Islet of Langerhans (tissue), 1 donor: ENCODE results near the gene KIFC3.
A peak's percentile ranks its signal among the peaks of the same experiment; 100 is the strongest.
"Not testable (repeated sequence)": the region's sequence is repeated elsewhere in the genome, so short reads cannot be mapped to it uniquely, and the experiment has no call there.

Experiments used
- FAIRE-seq: peaks from one replicate; lab custom pipeline; 2011; peaks lifted over from hg19 to GRCh38; lab: Jason Lieb, UNC

The KIFC3 gene

DNA sequence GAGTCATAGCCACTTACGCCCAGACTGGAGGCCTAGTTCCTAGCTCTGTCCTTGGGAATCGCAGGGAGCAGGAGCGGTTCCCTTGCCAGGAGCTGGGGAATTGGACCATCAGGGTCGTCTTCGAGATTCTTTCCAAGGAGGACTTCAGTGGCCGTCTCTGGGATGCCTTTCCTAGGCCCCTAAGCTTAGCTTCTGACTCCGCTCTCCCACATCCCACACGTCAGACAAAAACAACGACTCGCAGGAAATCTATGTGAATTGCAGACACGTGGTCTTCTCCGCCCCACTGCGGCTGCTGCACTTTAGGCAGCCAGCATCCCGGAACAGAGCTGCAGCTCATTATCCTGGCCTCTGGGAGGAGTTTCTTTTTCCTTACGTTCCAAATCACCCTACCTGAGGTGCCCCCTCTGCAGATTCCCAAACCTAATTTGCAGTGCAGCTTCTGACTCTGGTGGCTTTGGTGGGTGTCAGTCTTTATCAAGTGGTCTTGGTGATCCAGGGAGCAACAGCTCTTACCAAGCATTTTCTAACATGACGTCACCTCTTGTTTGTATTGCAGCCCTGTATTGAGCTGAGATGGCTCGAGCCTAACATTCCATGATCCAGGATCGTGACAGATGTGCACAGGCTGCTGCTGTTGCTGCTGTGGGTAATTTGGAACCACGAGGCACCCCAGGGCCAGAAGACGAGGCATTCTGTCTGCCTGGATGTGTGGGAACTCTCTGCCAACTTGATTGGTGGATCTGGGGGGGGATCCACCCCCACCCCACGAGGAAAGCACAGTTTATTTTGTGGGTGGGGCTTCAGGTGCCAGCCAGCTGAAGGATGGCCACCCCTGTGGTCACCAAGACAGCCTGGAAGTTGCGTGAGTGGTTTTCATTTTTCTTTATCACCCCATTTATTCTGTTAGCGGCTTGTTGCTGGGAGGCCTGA lies 65.6 kb downstream of the KIFC3 start:
- FAIRE-seq, result peak; percentile 5

- FAIRE-seq, result no peak
Measured at GRCh38 chr16:57735755-57736418, 66.4 kb downstream of the KIFC3 start, which contains the start of gene KATNB1. Gene KATNB1 (plus strand): TSS chr16:57735770. CDS start chr16:57737244, 1,474 bp downstream.

DNA sequence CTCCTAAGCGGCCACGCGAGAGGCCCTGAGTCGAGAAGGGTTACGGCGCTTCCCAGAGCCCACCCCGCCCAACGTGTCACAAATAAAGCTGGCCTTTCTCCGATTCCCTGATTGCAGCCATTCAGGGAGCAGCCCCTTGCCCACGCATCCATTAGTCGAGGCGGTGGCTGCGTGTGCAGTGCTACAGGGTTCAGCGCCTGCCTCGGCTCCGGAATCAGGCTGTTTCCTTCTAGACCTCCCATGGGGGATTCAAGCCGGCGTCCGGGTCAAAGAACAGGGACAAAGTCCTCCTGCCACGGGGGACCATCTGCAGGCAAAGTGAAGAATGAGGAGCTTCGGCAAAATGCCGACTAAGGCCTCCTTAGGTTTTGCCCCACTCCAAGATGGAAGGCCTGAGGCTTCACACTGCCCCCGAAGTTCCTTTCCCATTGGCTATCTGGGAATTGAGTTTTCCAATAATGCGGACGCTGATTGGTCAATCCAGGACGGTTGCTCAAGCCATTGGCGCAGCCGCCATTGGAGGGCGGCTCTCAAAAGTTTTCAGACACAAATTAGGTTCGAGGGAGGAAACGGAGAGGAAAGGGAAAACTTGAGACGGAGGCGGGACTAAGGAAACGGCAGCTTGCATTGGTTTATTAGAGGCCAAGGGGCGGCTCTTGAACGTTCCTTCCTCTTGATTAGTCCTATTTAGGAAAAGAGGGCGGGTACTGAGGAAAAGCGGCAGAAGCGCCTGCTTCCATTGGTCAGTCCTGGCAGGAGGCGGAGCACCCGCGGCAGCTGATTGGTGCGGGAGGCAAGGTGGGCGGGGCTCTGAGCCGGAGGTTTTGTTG lies 67.2 kb downstream of the KIFC3 start:
- peak; percentile 100 for FAIRE-seq

DNA sequence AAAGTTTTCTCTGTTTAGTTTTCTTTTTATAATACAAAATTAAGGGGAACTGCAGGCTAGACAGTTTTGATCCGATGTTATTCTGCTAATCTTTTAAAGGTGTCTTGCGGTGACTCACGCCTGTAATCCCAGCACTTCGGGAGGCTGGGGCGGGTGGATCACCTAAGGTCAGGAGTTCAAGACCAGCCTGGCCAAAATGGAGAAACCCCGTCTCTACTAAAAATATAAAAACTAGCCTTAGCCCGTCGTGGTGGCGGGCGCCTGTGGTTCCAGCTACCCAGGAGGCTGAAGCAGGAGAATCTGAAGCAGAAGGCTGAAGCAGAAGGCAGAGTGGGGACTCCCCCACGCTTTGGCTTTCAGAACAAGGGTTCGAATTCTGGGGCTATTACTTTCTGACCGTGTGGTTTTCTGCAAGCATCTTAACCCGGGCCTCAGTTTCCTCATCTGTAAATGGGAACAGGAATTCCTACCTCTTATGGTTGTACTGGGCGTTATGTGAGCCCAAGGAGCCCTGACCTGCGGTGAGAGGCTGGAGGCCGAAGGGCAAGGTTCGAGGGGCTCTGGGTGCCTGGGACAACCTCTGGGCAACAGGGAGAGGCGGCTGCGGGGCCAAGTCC lies 67.9 kb downstream of the KIFC3 start:
- FAIRE-seq, result no peak

- FAIRE-seq, result no peak
Measured at GRCh38 chr16:57732714-57733113, 69.6 kb downstream of the KIFC3 start.

DNA sequence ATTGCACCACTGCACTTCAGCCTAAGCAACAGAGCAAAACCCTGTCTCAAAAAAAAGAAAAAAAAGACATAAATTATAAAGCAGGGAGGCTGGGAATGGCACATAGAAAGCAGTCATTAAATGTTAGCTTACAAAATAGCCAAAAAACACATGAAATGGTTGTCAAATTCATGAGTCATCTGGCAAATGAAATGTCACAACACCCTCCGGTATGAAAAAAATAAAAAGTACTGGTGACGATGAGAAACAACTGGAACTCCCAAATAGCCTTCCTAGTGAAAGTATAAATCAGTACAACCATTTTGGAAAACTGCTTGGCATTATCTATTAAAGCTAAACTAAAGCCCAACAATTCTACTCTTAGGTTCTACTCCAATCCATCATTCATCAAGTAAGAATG lies 70.3 kb downstream of the KIFC3 start:
- FAIRE-seq, result no peak

DNA sequence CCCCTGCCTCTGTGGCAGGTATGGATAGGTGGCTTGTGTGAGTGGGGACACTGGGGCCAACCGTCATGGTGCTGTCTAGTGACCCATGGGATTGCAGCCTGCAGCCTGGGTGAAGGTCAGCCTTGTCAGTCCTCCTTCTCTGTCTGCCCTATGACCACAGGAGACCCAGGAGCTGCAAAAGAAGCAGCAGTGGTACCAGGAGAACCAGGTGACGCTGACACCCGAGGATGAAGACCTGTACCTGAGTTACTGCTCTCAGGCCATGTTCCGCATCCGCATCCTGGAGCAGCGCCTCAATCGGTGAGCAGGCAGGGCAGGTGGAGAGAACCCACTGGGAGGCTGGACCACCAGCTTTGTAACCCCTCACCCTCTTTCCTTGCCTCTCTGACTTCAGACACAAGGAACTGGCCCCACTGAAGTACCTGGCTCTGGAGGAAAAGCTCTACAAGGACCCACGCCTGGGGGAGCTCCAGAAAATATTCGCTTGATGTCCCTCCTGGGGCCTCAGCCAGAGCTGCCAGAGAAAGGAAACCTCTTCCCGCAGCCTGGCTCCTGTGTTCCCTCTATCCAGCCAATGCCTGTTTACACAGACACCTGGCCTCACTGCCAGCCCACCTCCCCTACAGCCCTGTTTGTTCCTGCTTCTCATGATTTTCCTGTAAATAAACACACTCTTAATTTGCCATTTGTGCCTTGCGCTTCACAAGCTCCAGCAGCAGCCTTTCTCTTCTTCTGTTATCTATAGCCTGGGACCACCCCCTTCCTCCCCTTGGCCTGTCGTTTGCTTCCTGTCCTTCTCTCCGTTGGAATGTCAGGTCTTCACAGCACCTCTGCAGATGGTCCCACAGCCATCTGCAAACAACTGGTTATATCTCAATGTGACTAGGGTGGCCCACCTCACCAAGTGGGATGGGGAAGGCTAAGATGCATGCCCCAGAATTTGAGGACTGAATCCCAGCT lies 71.2 kb downstream of the KIFC3 start:
- FAIRE-seq, result no peak

DNA sequence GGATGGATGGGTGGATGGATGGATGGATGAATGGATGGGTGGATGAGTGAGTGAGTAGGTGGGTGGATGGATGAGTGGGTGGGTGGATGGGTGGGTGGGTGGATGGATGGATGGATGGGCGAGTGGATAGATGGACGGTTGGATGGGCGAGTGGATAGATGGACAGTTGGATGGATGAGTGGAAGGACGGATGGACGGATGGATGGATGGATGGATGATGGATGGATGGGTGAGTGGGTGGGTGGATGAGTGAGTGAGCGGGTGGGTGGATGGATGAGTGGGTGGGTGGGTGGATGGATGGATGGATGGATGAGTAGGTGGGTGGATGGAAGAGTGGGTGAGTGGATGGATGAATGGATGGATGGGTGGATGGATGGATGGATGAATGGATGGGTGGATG lies 72.4 kb downstream of the KIFC3 start:
- not testable (repeated sequence) for FAIRE-seq

DNA sequence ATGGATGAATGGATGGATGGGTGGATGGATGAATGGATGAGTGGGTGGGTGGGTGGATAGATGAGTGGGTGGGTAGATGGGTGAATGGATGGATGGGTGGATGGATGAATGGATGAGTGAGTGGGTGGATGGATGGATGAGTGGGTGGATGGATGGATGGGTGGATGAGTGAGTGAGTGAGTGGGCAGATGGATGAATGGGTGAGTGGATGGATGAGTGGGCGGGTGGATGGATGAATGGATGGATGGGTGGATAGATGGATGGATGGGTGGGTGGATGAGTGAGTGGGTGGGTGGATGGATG lies 73.2 kb downstream of the KIFC3 start:
- FAIRE-seq, result no peak

- FAIRE-seq, result no peak
Measured at GRCh38 chr16:57728336-57729181, 73.7 kb downstream of the KIFC3 start.

DNA sequence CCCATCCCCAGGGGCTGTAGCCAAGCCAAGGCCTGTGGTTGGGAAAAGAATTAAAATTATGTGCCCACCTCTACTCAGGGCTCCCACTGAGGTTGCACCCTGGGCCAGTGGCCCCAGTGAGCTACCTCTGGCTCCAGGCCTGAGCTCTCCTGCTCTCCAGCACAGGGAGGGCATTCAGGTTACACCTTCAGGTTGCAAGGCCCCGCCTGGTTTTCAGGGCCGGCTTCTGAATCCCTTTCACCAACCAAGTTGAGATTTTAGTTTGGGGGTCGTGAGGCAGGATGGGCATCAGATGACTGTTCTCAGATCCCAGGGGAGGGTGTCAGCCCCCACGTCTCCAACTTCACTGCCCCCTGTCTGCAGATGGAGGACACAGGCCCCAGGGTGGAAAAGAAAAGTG lies 74.7 kb downstream of the KIFC3 start:
- no peak for FAIRE-seq

DNA sequence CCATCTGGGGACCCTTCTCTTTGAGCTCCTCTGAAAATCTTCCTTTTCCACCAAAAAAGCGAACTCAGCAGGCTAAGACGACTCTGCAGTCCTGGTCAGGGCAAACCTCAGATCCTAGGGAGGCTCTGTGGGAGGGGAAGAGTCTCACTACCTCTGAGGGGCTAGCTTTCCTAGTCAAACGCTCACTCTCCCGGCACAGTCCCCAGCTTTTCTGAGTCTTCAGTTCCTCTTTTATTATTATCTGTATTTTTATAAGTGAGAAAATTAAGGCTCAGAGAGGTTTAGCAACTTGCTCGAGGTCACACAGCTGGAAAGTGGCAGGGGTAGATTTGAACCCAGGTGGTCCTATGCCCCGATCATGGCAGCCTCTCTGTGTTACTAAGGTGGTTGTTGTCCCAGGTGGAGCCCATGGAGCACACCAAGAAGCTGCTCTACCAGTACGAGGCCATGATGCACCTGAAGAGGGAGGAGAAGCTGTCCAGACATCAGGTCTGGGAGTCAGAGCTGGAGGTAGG lies 75.8 kb downstream of the KIFC3 start:
- FAIRE-seq, result no peak

DNA sequence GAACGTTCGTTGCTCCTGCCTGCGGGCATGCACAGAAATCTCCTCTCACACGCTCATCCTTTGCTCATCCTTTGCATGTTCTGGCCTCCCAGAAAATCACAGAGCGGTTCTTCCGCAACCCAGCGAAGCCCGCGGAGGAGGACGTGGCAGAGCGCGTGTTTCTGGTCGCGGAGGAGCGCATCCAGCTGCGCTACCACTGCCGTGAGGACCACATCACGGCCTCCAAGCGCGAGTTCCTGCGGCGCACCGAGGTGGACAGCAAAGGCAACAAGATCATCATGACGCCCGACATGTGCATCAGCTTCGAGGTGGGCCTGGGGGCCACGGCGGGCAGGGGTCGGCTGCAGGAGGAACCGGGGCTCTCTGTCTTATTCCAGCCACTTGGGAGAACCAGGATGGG lies 76.3 kb downstream of the KIFC3 start:
- FAIRE-seq, result no peak

- FAIRE-seq, result no peak
Measured at GRCh38 chr16:57725554-57725953, 76.7 kb downstream of the KIFC3 start.

- FAIRE-seq, result no peak
Measured at GRCh38 chr16:57725151-57725550, 77.1 kb downstream of the KIFC3 start.

DNA sequence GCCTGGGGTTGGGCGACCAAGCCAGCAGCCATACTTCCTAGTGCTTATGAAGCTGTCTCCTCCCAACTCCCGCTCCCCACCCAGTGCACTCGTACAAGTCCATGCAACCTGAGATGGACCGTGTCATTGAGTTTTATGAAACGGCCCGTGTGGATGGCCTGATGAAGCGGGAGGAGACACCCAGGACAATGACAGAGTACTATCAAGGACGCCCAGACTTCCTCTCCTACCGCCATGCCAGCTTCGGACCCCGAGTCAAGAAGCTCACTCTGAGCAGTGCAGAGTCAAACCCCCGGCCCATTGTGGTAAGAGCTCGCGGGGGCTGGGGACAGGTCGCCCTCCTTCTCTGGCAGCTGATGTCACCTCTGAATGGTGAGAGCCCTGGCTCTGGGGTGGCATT lies 77.8 kb downstream of the KIFC3 start:
- FAIRE-seq, result no peak

DNA sequence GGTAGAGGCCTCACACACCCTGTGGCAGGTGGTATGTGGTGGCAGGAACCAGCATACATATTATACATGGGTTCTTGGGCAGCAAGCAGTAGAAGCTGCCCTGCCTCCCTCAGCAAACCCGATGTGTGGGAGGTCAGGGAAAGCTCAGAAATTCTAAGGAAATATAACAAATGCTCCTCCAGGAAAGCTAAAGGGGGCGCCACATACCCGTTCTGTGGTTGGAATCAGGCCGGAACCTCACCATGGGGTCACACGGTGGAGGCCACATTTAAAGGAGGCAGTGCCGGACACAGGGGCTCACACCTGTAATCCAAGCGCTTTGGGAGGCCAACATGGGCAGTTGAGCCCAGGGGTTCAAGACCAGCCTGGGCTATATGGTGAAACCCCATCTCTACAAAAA lies 79.1 kb downstream of the KIFC3 start:
- FAIRE-seq, result no peak

DNA sequence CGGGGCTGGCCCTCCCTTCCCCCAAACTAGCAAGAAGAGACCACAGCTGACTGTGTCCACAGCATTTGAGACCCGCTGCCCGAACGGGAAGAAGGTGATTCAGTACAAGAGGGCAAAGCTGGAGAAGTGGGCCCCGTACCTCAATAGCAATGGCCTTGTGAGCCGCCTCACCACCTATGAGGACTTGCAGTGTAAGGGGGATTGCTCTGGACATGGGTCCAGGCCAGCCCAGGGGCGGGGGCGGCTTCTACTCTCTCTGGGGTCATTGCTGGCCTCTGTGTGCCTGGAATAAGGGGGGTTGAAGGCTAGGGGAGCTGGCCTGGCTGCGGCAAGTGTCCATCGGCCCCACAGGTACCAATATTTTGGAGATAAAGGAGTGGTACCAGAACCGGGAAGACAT lies 79.6 kb downstream of the KIFC3 start:
- FAIRE-seq, result no peak

- FAIRE-seq, result no peak
Measured at GRCh38 chr16:57722210-57722499, 80.1 kb downstream of the KIFC3 start.
